Kasumi-1 (cell line): ENCODE results near the gene TRIO.
A peak's percentile ranks its signal among the peaks of the same experiment; 100 is the strongest.

ENCODE experiments used
- DNase-seq, 2 experiments: peaks; one replicate each; lab custom pipeline; 2025; lab: John Stamatoyannopoulos, UW

Gene TRIO

GRCh38 chr5:14168144-14168792 lies 25.1 kb downstream of the TRIO start:
- DNase-seq = peak; percentile 73 to 88

GRCh38 chr5:14168793-14169262 lies 25.7 kb downstream of the TRIO start:
- peak in 1 of 2 experiments; percentile 52 for DNase-seq

DNA sequence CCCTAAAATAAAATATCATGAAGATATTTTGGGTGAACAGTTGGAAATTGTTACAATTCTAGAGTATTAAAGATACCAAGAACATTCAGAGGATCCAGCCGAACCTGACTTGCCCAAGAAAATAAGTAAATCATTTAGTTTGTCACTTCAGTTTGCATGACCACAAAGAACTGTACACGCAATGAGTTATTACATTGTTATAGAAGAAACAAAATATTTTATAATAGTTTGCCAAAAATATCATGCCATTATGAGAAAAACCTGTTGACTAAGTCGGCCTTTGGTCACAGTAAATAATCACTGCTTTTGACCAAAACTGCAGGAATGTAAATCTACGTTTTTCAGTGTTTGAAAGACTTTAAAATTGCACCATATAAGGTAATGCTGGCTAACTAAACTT lies 27.9 kb downstream of the TRIO start:
- DNase-seq = no peak

GRCh38 chr5:14171621-14172020 lies 28.5 kb downstream of the TRIO start:
- DNase-seq = no peak

GRCh38 chr5:14172149-14172795 lies 29.1 kb downstream of the TRIO start:
- DNase-seq = peak; percentile 13 to 40

- DNase-seq = peak in 1 of 2 experiments; percentile 63
These were observed 30.5 kb downstream of the TRIO start for GRCh38 chr5:14173377-14174229.

DNA sequence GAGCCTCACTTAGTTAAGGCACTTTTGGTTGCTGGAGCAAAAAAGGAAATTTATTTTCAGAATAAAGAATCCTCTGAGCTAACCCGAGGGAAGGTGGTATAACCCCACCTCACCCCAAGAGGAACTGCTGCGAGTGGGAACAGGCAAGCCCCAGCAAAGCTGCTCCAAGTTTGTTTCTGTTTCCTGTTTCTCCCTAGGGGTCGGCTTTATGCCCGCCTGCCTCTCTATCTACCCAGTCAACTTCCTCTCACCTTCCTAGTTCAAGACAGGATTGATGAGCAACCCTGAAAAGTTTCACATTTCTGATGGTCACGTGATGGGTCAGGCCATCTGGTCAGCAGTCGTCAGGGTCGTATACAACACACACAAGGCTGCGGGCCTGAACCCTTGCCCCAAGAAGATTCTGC lies 31.1 kb downstream of the TRIO start:
- peak; percentile 80 to 85 for DNase-seq

DNA sequence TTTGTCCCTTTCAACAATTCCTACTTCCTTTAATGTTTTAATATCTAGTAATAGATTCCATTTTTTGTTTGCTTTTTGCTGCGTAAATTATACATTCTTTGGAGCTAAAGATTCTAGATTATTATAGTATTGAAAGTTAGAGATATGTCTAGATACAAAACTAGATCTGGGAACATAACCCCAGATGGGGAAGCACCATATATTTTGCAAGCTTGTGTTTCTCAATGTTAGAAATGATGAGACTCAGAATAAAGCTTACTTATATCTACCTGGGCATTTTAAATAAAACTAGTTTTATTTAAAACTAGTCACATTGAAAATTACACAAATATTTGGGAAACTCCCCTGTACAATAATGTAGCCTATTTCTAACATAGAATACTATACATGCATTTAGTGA lies 32.2 kb downstream of the TRIO start:
- peak in 1 of 2 experiments; percentile 12 for DNase-seq

DNA sequence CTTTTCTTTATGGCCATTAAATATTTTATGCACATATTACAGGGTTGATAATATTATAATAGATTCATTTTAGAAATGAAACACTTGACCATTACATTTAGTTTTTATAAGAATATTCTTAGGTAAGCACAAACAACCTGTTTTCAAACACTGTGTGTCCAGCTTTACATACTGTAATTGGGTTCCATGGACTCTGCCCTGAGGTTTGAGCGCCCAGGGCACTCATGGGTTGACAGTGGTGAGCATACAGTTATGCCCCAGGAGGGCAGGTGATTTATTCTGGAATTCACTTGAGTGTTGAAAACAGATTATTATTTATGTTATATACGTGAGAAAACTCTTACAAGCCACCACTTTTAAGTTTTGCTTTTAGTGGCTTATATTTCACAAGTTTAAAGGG lies 33.7 kb downstream of the TRIO start:
- no peak for DNase-seq

GRCh38 chr5:14177634-14178033 lies 34.5 kb downstream of the TRIO start:
- no peak for DNase-seq

DNA sequence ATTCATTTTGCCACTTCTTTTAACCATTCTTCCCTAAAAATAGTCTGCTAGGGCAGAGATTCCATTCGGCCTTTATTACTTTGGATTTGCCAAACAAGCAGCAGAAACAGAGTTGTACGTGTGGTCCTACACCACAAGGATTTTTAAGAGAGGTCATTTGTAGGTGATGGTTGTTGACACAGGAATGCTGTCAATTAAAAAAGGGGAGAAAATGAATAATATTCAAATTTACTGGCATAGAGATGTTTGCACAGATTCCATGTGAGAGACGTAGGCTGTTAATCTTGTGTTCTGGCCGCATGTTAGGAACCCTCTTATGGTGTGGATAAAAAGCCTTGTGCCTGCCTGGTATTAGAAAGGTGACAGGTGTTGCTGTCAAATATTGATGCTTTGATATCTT lies 34.9 kb downstream of the TRIO start:
- DNase-seq = no peak

GRCh38 chr5:14178671-14179211 lies 35.6 kb downstream of the TRIO start:
- DNase-seq = no peak

DNA sequence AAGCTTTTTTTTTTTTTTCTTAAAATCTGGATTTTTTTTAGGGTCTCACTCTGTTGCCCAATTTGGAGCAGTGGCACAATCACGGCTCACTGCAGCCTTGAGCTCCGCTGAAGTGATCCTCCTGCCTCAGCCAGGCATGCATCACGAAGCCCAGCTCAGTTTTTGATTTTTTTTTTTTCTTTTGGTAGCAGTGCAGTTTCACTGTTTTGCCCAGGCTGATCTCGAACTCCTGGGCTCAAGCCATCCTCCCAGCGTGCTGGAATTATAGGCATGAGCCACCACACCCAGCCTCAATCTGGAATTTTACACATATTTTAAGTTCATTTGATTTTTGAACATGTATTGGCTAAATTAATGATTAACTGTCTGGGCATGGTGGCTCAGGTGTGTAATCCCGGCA lies 36.3 kb downstream of the TRIO start:
- DNase-seq = no peak

- no peak for DNase-seq
These were observed 37.3 kb downstream of the TRIO start for GRCh38 chr5:14180437-14180836.

- no peak for DNase-seq
These were observed 38.3 kb downstream of the TRIO start for GRCh38 chr5:14181299-14181968.

GRCh38 chr5:14182761-14183160 lies 39.6 kb downstream of the TRIO start:
- no peak for DNase-seq

- DNase-seq = no peak
These were observed 40.2 kb downstream of the TRIO start for GRCh38 chr5:14183187-14183939.

DNA sequence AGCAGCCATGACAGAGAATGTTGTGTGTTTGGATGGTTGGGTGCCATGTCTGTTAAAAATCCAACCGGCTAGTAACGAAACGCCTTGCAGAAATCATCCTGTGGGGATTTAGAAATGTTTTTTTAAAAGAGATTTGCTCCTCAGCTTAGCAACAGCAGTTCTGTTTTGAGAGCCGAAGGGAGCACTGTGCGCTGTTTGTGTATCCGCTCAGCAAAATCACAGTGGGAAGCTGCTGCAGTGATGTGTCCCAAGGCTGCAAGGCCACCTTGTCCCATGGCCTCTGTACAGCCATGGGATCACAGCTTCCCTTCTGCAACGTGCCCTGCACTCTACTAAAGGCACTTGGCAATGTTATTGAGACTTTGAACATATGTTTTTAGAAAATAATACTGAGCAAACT lies 40.9 kb downstream of the TRIO start:
- DNase-seq = no peak

GRCh38 chr5:14184725-14185124 lies 41.6 kb downstream of the TRIO start:
- DNase-seq = no peak

- no peak for DNase-seq
These were observed 42.4 kb downstream of the TRIO start for GRCh38 chr5:14185326-14186058.
